Sciatic nerve (tissue), 2 donors: ENCODE results near the gene OSCP1. TPM values are rescaled to one million over a fixed set of nuclear protein-coding genes. Genes with fewer than 3 reads are reported as not detected.

Source experiments
- ATAC-seq: fragments of 200-7000 bp; cut with Tn5 transposase; one replicate; pipeline ENCODE4 v1.9.1; 2020; ENCODE audit warnings: mild to moderate bottlenecking, moderate library complexity
- DNase-seq: peaks from one replicate; pipeline ENCODE4 v3.0.0-alpha.2; 2020; ENCODE audit warnings: low spot score
- intact Hi-C: fragments of 100-400 bp; cut with DNase I; formaldehyde crosslinking; loops from one replicate; pipeline ENCODE4 v1.14.2; 2022
- total RNA-seq: library from RNA; stranded (reverse); fragmentation: NEBNext Ultra II Directional; extraction: Animal tissue kit (Norgen Biotek cat#: 25700); gene quantifications from one replicate; pipeline ENCODE4 v1.2.1, GENCODE V29; 2021
- donor health status: DM: no; HTN: no; CAD: no.
- donor health status: DM: no; HTN: no; CAD: no.

The OSCP1 gene
- total RNA-seq, 1 donor from 2014 or later: 9.8 TPM

DNA sequence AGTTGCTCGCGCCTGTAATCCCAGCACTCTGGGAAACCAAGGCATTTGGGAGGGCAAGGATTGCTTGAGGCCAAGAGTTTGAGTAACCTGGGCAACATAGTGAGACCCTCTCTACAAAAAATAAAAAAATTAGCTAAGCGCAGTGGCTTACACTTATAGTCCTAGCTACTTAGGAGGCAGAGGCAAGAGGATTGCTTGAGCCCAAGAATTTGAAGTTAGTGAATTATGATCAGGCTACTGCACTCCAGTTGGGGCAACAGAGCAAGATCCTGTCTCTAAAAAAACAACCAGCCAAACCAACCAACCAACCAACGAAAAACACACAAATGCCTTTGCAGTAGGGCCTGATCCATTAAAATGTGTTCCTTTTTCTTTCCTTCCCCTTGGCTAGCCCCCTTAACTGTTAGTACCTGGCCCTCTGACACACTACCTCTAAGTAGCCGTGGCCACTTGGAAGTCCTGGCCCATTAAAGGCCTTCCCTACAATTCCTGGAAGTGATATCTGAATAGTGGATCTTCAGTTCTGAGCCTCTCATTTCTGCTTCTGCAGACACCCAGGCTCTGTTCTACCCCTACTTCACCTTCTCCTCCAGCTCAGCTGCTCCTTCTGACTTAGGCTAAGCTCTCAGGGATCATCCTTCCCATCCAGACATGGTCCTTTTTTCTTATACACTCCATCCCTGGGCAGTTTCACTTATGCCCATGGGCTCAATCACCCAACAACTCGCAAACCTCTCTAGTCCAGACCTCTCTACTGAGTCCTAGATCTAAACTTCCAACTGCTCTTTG, 3.5 kb upstream of the OSCP1 start:
- ATAC-seq (no peak), DNase-seq (no peak)
- intact Hi-C loops: no loop called here

- ATAC-seq (no peak), DNase-seq (no peak)
- intact Hi-C loops: no loop called here
Measured at GRCh38 chr1:36453051-36453450, 2.8 kb upstream of the OSCP1 start.

- DNase-seq: no peak
- intact Hi-C loops: no loop called here
Measured at GRCh38 chr1:36450919-36451305, 661 bp upstream of the OSCP1 start.

GRCh38 chr1:36448530-36449056, 1.7 kb downstream of the OSCP1 start:
- intact Hi-C loops: no loop called here
- no peak for DNase-seq
- ATAC-seq: no peak

More at GRCh38 chr1:36450919-36451305, 661 bp upstream of the OSCP1 start:
- ATAC-seq: peak; percentile 0

DNA sequence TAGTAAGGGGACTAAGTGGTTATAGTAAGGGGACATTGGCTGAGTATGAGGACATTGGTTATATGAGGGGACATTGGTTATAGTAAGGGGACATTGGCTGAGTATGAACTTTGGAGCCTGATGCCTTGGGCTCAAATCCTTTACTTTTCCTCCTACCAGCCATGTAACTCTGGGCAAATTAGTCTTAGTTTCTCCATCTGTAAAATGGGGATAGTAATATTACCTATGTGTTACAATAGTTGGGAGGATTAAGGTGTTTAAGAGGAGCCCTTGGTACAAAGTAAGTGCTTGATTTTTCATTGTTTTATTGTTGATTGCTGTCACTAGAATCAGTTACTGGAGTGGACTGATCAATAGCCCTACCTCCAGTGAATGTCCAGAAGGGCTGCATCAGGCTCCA, 2.8 kb downstream of the OSCP1 start:
- intact Hi-C loops: no loop called here
- DNase-seq (no peak), ATAC-seq (no peak)

DNA sequence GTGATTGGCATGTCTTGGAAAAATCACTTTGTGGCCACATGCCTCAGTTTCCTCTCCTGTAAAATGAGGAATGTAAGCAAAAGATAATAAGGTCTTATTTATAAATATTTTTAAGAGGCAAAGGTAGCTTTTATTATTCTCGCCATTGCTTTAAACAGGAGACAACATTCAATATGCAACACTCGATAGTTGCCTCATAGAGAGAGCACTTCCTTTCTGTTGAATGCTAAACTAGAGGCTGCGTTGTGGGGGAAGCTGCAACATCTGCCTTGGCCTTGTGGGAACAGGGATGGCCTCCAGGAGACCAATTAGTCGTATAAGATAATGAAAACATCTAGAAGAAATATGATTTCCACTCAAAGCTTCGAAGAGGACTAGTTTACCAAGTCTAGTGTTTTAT, 3.5 kb downstream of the OSCP1 start:
- intact Hi-C loops: no loop called here
- ATAC-seq: no peak
- no peak for DNase-seq

- intact Hi-C loops: no loop called here
- no peak for ATAC-seq
Measured at GRCh38 chr1:36446271-36446670, 4.0 kb downstream of the OSCP1 start.

GRCh38 chr1:36443297-36443696, 7.0 kb downstream of the OSCP1 start:
- DNase-seq: no peak
- ATAC-seq: no peak

More at GRCh38 chr1:36446271-36446670, 4.0 kb downstream of the OSCP1 start:
- no peak for DNase-seq

GRCh38 chr1:36442337-36442736, 7.9 kb downstream of the OSCP1 start:
- DNase-seq (no peak), ATAC-seq (no peak)
- intact Hi-C loops: no loop called here

More at GRCh38 chr1:36443297-36443696, 7.0 kb downstream of the OSCP1 start:
- intact Hi-C loops: no loop called here

DNA sequence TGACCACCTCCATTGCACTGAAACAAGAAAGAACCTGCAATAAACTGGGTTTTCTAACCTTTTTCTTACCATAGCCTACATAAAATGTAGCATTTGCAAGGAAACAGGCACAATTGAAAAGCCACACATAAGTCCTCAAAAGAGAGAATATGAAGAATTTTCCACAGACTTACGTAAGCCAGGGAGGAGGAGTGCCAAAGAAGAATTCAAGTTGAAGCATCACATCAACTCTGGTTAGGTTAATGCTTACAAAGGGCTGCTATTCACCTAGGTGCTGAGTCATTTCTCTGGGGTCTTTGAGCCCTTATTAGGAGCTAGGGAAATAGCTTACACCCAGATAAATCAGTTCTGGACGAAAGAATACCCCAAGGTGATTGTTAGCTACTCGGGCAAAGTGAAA, 9.6 kb downstream of the OSCP1 start:
- DNase-seq (no peak), ATAC-seq (no peak)
- intact Hi-C loops: no loop called here

DNA sequence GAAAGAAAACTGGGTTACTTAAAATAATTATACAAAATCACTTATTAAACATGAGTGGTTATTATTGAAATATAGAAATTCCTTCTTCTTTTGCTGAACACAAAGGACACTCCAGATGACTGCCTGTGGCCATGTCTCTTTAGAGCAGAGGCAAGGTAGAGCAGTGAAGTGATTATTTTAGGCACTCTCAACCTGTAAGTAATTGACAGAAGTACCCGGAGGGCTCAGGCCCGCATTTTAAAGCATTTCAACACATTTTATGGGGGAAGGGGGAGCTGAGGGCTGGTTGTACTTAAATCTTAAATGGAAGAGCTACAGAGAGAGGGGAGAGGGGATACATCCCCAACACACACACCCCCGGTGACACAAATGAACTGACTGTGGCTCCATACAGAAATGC, 10.2 kb downstream of the OSCP1 start:
- DNase-seq: no peak
- intact Hi-C loops: no loop called here
- ATAC-seq: no peak

GRCh38 chr1:36438715-36439114, 11.5 kb downstream of the OSCP1 start:
- intact Hi-C loops: no loop called here
- DNase-seq: no peak

GRCh38 chr1:36436821-36437220, 13.4 kb downstream of the OSCP1 start:
- intact Hi-C loops: no loop called here
- ATAC-seq: no peak
- no peak for DNase-seq

More at GRCh38 chr1:36438715-36439114, 11.5 kb downstream of the OSCP1 start:
- ATAC-seq: no peak

GRCh38 chr1:36433102-36433501, 17.1 kb downstream of the OSCP1 start:
- no peak for DNase-seq
- no peak for ATAC-seq
- intact Hi-C loops: no loop called here

- DNase-seq (no peak), ATAC-seq (no peak)
- intact Hi-C loops: no loop called here
Measured at GRCh38 chr1:36432616-36433015, 17.6 kb downstream of the OSCP1 start.

- intact Hi-C loops: no loop called here
- ATAC-seq: no peak
- DNase-seq: no peak
Measured at GRCh38 chr1:36425791-36426190, 24.5 kb downstream of the OSCP1 start.

- DNase-seq (no peak), ATAC-seq (no peak)
- intact Hi-C loops: loop anchor here (5.0 kb wide), 1 partner anchor 79 kb away; no protein-coding TSS in a partner anchor
Measured at GRCh38 chr1:36421649-36422048, 28.6 kb downstream of the OSCP1 start.

DNA sequence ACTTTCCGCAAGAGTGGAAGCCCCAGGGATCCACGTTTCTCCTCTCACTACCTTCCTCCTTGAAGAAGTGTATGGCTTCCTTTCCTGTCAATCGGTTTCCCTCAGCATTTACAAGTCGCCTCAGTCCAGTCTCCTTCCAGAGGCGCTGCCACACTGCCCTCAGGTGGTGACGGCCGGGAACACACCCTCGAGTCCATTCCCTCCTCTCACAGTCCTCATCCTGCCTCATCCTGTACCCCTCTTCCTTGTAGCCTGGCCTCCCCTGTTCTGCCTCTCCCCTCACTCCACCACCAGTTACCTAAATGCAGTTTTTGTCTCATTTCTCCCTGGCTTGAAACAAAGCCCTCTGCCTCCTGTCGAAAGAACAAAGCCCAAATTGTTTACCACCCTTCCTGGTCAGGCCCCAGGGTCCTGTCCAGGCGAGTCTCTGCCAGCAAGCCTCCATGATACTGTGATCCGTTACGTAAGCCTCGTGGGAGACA, 29.4 kb downstream of the OSCP1 start:
- intact Hi-C loops: loop anchor here (5.0 kb wide), 1 partner anchor 79 kb away; no protein-coding TSS in a partner anchor
- DNase-seq (peak; percentile 96), ATAC-seq (peak; percentile 93)

GRCh38 chr1:36420409-36420808, 29.8 kb downstream of the OSCP1 start:
- intact Hi-C loops: loop anchor here (5.0 kb wide), 1 partner anchor 78 kb away; no protein-coding TSS in a partner anchor
- peak; percentile 78 for ATAC-seq
- no peak for DNase-seq

GRCh38 chr1:36419569-36419968, 30.7 kb downstream of the OSCP1 start:
- peak; percentile 70 for ATAC-seq
- no peak for DNase-seq
- intact Hi-C loops: no loop called here
